GM11168 (cell line): Measurements from ENCODE around the gene TECPR2.
"Not testable (repeated sequence)": the region's sequence is repeated elsewhere in the genome, so short reads cannot be mapped to it uniquely, and the experiment has no call there.

Source experiments
- in situ Hi-C: fragments of 300-500 bp; cut with MboI; formaldehyde crosslinking; loops from one replicate; pipeline ENCODE4 v1.12.0; 2022; ENCODE audit warnings: low sequenced_read_pairs; ENCODE audit not compliant: unreplicated experiment

Gene TECPR2

GRCh38 chr14:102518063-102518648 is 155.4 kb downstream of the TECPR2 start:
- in situ Hi-C loops: loop anchor here (5.0 kb wide), 1 partner anchor 79 kb away; no protein-coding TSS in a partner anchor

- in situ Hi-C loops: loop anchor here (5.0 kb wide), 1 partner anchor 78 kb away; no protein-coding TSS in a partner anchor
These were observed 157.0 kb downstream of the TECPR2 start for GRCh38 chr14:102519709-102520108.

- in situ Hi-C loops: no loop called here
These were observed 160.4 kb downstream of the TECPR2 start for GRCh38 chr14:102523200-102523568.

- in situ Hi-C loops: no loop called here
These were observed 161.1 kb downstream of the TECPR2 start for GRCh38 chr14:102523569-102524450.

- in situ Hi-C loops: no loop called here
These were observed 161.9 kb downstream of the TECPR2 start for GRCh38 chr14:102524451-102525218.

GRCh38 chr14:102525219-102525928 is 162.6 kb downstream of the TECPR2 start:
- in situ Hi-C loops: no loop called here

GRCh38 chr14:102525929-102526497 is 163.3 kb downstream of the TECPR2 start:
- in situ Hi-C loops: no loop called here

- in situ Hi-C loops: no loop called here
These were observed 165.9 kb downstream of the TECPR2 start for GRCh38 chr14:102528431-102529170.

GRCh38 chr14:102530828-102531478 is 168.2 kb downstream of the TECPR2 start:
- in situ Hi-C loops: no loop called here

- in situ Hi-C loops: no loop called here
These were observed 169.5 kb downstream of the TECPR2 start for GRCh38 chr14:102532204-102532658.

- in situ Hi-C loops: no loop called here
These were observed 175.3 kb downstream of the TECPR2 start for GRCh38 chr14:102537981-102538601.

GRCh38 chr14:102538602-102539543 is 176.1 kb downstream of the TECPR2 start:
- in situ Hi-C loops: no loop called here

GRCh38 chr14:102539544-102540314 is 177.0 kb downstream of the TECPR2 start:
- in situ Hi-C loops: no loop called here

GRCh38 chr14:102540315-102541028 is 177.7 kb downstream of the TECPR2 start:
- in situ Hi-C loops: no loop called here

GRCh38 chr14:102541029-102541491 is 178.3 kb downstream of the TECPR2 start:
- in situ Hi-C loops: not testable (repeated sequence)

- in situ Hi-C loops: no loop called here
These were observed 179.0 kb downstream of the TECPR2 start for GRCh38 chr14:102541771-102542170.
